Medulla oblongata (tissue), 1 donor: ENCODE results near the gene DNAAF6.
"Not testable (repeated sequence)": the region's sequence is repeated elsewhere in the genome, so short reads cannot be mapped to it uniquely, and the experiment has no call there.

Experiments used
- DNase-seq: peaks from one replicate; pipeline ENCODE4 v3.0.0-alpha.2; 2015; ENCODE audit errors: extremely low spot score

The DNAAF6 gene

GRCh38 chrX:107205770-107206696 lies at the start of gene DNAAF6, which contains the start of gene NUP62CL:
Gene DNAAF6 (plus strand): TSS chrX:107206611. CDS start chrX:107212876, 6,265 bp downstream.
Gene NUP62CL (minus strand): TSS chrX:107206433. CDS start chrX:107175146, 31,287 bp downstream.
- peak; percentile 28 for DNase-seq

GRCh38 chrX:107157618-107158017 lies 48.8 kb upstream of the DNAAF6 start:
- DNase-seq, result not testable (repeated sequence)

- DNase-seq, result no peak
These were observed 39.1 kb upstream of the DNAAF6 start for GRCh38 chrX:107167163-107167921.

GRCh38 chrX:107168257-107168656 lies 38.2 kb upstream of the DNAAF6 start:
- DNase-seq, result no peak

- DNase-seq, result no peak
These were observed 37.7 kb upstream of the DNAAF6 start for GRCh38 chrX:107168712-107169111.

GRCh38 chrX:107171369-107172102 lies 34.9 kb upstream of the DNAAF6 start:
- DNase-seq, result no peak

- no peak for DNase-seq
These were observed 9.1 kb upstream of the DNAAF6 start for GRCh38 chrX:107197319-107197718.

- not testable (repeated sequence) for DNase-seq
These were observed 8.3 kb upstream of the DNAAF6 start for GRCh38 chrX:107198074-107198473.

- no peak for DNase-seq
These were observed 6.9 kb upstream of the DNAAF6 start for GRCh38 chrX:107199491-107199890.

GRCh38 chrX:107204068-107204605 lies 2.3 kb upstream of the DNAAF6 start:
- no peak for DNase-seq

GRCh38 chrX:107206697-107207065 lies 270 bp downstream of the DNAAF6 start:
- DNase-seq, result no peak

- no peak for DNase-seq
These were observed 678 bp downstream of the DNAAF6 start for GRCh38 chrX:107207089-107207488.

- DNase-seq, result no peak
These were observed 1.5 kb downstream of the DNAAF6 start for GRCh38 chrX:107207943-107208342.

- DNase-seq, result no peak
These were observed 7.1 kb downstream of the DNAAF6 start for GRCh38 chrX:107213477-107213876.

- DNase-seq, result no peak
These were observed 20.3 kb downstream of the DNAAF6 start for GRCh38 chrX:107226757-107227156.

GRCh38 chrX:107227780-107228485 lies 21.5 kb downstream of the DNAAF6 start:
- peak; percentile 6 for DNase-seq

GRCh38 chrX:107228486-107228819 lies 22.0 kb downstream of the DNAAF6 start:
- no peak for DNase-seq

GRCh38 chrX:107272431-107272921 lies 66.1 kb downstream of the DNAAF6 start:
- no peak for DNase-seq

- no peak for DNase-seq
These were observed 67.4 kb downstream of the DNAAF6 start for GRCh38 chrX:107273795-107274194.

- DNase-seq, result no peak
These were observed 82.3 kb downstream of the DNAAF6 start for GRCh38 chrX:107288676-107289075.

GRCh38 chrX:107290019-107290418 lies 83.6 kb downstream of the DNAAF6 start:
- no peak for DNase-seq
